MM.1S (cell line): Measurements from ENCODE around the gene SCFD2.

Experiments used
- EZH2 ChIP-seq: fragments of 300-600 bp; sonication (generic); optimal IDR thresholded peaks from 2 replicates; pipeline ENCODE3; 2017; ENCODE audit warnings: low read depth, mild to moderate bottlenecking, antibody characterized with exemption, low read length, mixed read lengths
- EZH2phosphoT487 ChIP-seq: fragments of 300-600 bp; sonication (generic); IDR thresholded peaks from 2 replicates; pipeline ENCODE4 v1.6.1; 2018; ENCODE audit warnings: antibody characterized with exemption, low read length
- TF ChIP-seq, protein P1 (sequence below): fragments of 300-600 bp; sonication (generic); IDR thresholded peaks from 2 replicates; pipeline ENCODE4 v1.5.1; 2016; ENCODE audit warnings: antibody characterized with exemption, low read length, mixed read lengths

- TF ChIP-seq, protein P1, sequence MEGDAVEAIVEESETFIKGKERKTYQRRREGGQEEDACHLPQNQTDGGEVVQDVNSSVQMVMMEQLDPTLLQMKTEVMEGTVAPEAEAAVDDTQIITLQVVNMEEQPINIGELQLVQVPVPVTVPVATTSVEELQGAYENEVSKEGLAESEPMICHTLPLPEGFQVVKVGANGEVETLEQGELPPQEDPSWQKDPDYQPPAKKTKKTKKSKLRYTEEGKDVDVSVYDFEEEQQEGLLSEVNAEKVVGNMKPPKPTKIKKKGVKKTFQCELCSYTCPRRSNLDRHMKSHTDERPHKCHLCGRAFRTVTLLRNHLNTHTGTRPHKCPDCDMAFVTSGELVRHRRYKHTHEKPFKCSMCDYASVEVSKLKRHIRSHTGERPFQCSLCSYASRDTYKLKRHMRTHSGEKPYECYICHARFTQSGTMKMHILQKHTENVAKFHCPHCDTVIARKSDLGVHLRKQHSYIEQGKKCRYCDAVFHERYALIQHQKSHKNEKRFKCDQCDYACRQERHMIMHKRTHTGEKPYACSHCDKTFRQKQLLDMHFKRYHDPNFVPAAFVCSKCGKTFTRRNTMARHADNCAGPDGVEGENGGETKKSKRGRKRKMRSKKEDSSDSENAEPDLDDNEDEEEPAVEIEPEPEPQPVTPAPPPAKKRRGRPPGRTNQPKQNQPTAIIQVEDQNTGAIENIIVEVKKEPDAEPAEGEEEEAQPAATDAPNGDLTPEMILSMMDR: no peak
- no peak for TF ChIP-seq EZH2
- no peak for TF ChIP-seq EZH2phosphoT487
These were observed 371.3 kb downstream of the SCFD2 start for GRCh38 chr4:52994567-52994966.
